ENCODE data around the gene ALDH5A1. TPM values are rescaled to one million over a fixed set of nuclear protein-coding genes. Genes with fewer than 3 reads are reported as not detected.

The ALDH5A1 gene
- polyA plus RNA-seq, 1 experiment: 0.64 TPM

GRCh38 chr6:24564081-24564480 lies 69.3 kb downstream of the ALDH5A1 start:
- DNase-seq (ENCODE audit: low read depth): no peak
- Histone ChIP-seq H3K27me3 (ENCODE audit: control insufficient read depth, insufficient read depth, low read length) (no peaks in the 10 kb centered on the region; the same call in 1 of the 2 replicates), H3K36me3 (ENCODE audit: control insufficient read depth, insufficient read depth, low read length) (no peaks in the 10 kb centered on the region), H3K4me3 (ENCODE audit: low read depth, low read length) (no peak overlapping the region)
- CTCF ChIA-PET: interaction anchor here (1.2 to 6.5 kb wide), 2 partner anchors 17 to 43 kb away, joined by 3 to 49 read pairs; no protein-coding TSS in a partner anchor
- no peak for TF ChIP-seq CTCF (IDR thresholded peaks at IDR 0.05; ENCODE audit: insufficient read depth, low read depth, low read length)
- POLR2A ChIA-PET: no interaction called here

- H3K36me3 ChIP-seq (ENCODE audit: control insufficient read depth, insufficient read depth, low read length): no peaks in the 10 kb centered on the region
- TF ChIP-seq CTCF (IDR thresholded peaks at IDR 0.05; ENCODE audit: insufficient read depth, low read depth, low read length): no peak
- POLR2A ChIA-PET: no interaction called here
- CTCF ChIA-PET: interaction anchor here (0.6 to 6.5 kb wide), 2 partner anchors 13 to 16 kb away, joined by 3 to 49 read pairs; no protein-coding TSS in a partner anchor
- H3K27me3 ChIP-seq (ENCODE audit: control insufficient read depth, insufficient read depth, low read length): no peaks in the 10 kb centered on the region; the same call in none of the 2 replicates
- no peak overlapping the region for H3K4me3 ChIP-seq (ENCODE audit: low read depth, low read length)
- no peak for DNase-seq (ENCODE audit: low read depth)
Observed at GRCh38 chr6:24565196-24565595, 70.4 kb downstream of the ALDH5A1 start.

GRCh38 chr6:24566020-24566767 lies 71.4 kb downstream of the ALDH5A1 start:
- POLR2A ChIA-PET: no interaction called here
- CTCF ChIA-PET: interaction anchor here (0.6 to 6.5 kb wide), 2 partner anchors 14 to 15 kb away, joined by 3 to 49 read pairs; no protein-coding TSS in a partner anchor
- no peak for DNase-seq (ENCODE audit: low read depth)

GRCh38 chr6:24568683-24569082 lies 73.9 kb downstream of the ALDH5A1 start:
- Histone ChIP-seq H3K27me3 (ENCODE audit: control insufficient read depth, insufficient read depth, low read length) (no peaks in the 10 kb centered on the region; the same call in none of the 2 replicates), H3K36me3 (ENCODE audit: control insufficient read depth, insufficient read depth, low read length) (no peaks in the 10 kb centered on the region), H3K4me3 (ENCODE audit: low read depth, low read length) (no peak overlapping the region)
- TF ChIP-seq CTCF (IDR thresholded peaks at IDR 0.05; ENCODE audit: insufficient read depth, low read depth, low read length): no peak
- POLR2A ChIA-PET: no interaction called here
- DNase-seq (ENCODE audit: low read depth): no peak
- CTCF ChIA-PET: interaction anchor here (4.6 kb wide), 1 partner anchor 13 kb away, joined by 46 read pairs; no protein-coding TSS in a partner anchor

More at GRCh38 chr6:24566020-24566767, 71.4 kb downstream of the ALDH5A1 start:
- Histone ChIP-seq H3K36me3 (ENCODE audit: control insufficient read depth, insufficient read depth, low read length) (no peaks in the 10 kb centered on the region), H3K4me3 (ENCODE audit: low read depth, low read length) (no peak overlapping the region), H3K27me3 (ENCODE audit: control insufficient read depth, insufficient read depth, low read length) (no peaks in the 10 kb centered on the region; the same call in none of the 2 replicates)
- no peak for TF ChIP-seq CTCF (IDR thresholded peaks at IDR 0.05; ENCODE audit: insufficient read depth, low read depth, low read length)

GRCh38 chr6:24569811-24570210 lies 75.0 kb downstream of the ALDH5A1 start:
- POLR2A ChIA-PET: no interaction called here
- TF ChIP-seq CTCF (IDR thresholded peaks at IDR 0.05; ENCODE audit: insufficient read depth, low read depth, low read length): no peak
- CTCF ChIA-PET: interaction anchor here (0.7 to 4.6 kb wide), 2 partner anchors 12 to 501 kb away, joined by 3 to 46 read pairs; no protein-coding TSS in a partner anchor
- H3K27me3 ChIP-seq (ENCODE audit: control insufficient read depth, insufficient read depth, low read length): no peaks in the 10 kb centered on the region; the same call in none of the 2 replicates
- no peaks in the 10 kb centered on the region for H3K36me3 ChIP-seq (ENCODE audit: control insufficient read depth, insufficient read depth, low read length)
- DNase-seq (ENCODE audit: low read depth): no peak
- no peak overlapping the region for H3K4me3 ChIP-seq (ENCODE audit: low read depth, low read length)

All from BJ (cell line).